Ectodermal cell (in vitro differentiated cells): ENCODE results near the gene HIVEP1.

ENCODE experiments used
- H3K27ac ChIP-seq: 2 replicates; pipeline ENCODE4 v1.7.0; 2013; ENCODE audit warnings: mild to moderate bottlenecking, low read depth, low read length; ENCODE audit not compliant: insufficient read depth, poor library complexity, severe bottlenecking
- H3K27me3 ChIP-seq: 2 replicates; pipeline ENCODE4 v1.7.0; 2013; ENCODE audit warnings: mild to moderate bottlenecking, low read length; ENCODE audit not compliant: insufficient read depth, control insufficient read depth, poor library complexity, severe bottlenecking
- H3K36me3 ChIP-seq: one replicate; pipeline ENCODE4 v1.7.0; 2013; ENCODE audit warnings: low read length; ENCODE audit not compliant: control insufficient read depth, insufficient read depth
- H3K4me1 ChIP-seq: one replicate; pipeline ENCODE4 v1.7.0; 2013; ENCODE audit warnings: low read length; ENCODE audit not compliant: control insufficient read depth, insufficient read depth
- H3K4me3 ChIP-seq: 2 replicates; pipeline ENCODE4 v1.7.0; 2013; ENCODE audit warnings: low read depth, low read length, control low read depth; ENCODE audit not compliant: insufficient read depth
- H3K9me3 ChIP-seq: 2 replicates; pipeline ENCODE4 v1.7.0; 2013; ENCODE audit warnings: mild to moderate bottlenecking, low read length, moderate library complexity; ENCODE audit not compliant: control insufficient read depth
- WGBS, 2 experiments: methylation state at CpG; one replicate each; pipeline ENCODE4 v1.1.7; 2013; ENCODE audit warnings: missing lambda C conversion rate in 2 of 2; 5-methylcytosine and 5-hydroxymethylcytosine counted together

The HIVEP1 gene

GRCh38 chr6:12039540-12040459 lies 27.7 kb downstream of the HIVEP1 start:
- Histone ChIP-seq H3K36me3 (no peaks in the 10 kb centered on the region), H3K27ac (peak overlapping the region; percentile 32), H3K4me3 (no peak overlapping the region), H3K9me3 (no peaks in the 10 kb centered on the region), H3K27me3 (no peaks in the 10 kb centered on the region), H3K4me1 (peaks cover 9% of the 10 kb centered on the region)
- WGBS, 2 experiments, result 76 to 79% methylated on average over 11 of the region's 12 CpGs

GRCh38 chr6:12047304-12047703 lies 35.2 kb downstream of the HIVEP1 start:
- no peaks in the 10 kb centered on the region for H3K4me1 ChIP-seq
- no peaks in the 10 kb centered on the region for H3K9me3 ChIP-seq
- H3K4me3 ChIP-seq, result no peak overlapping the region
- no peaks in the 10 kb centered on the region for H3K36me3 ChIP-seq
- no peak overlapping the region for H3K27ac ChIP-seq
- WGBS, 2 experiments, result 92 to 97% methylated on average over 9 of the region's 9 CpGs
- H3K27me3 ChIP-seq, result no peaks in the 10 kb centered on the region

DNA sequence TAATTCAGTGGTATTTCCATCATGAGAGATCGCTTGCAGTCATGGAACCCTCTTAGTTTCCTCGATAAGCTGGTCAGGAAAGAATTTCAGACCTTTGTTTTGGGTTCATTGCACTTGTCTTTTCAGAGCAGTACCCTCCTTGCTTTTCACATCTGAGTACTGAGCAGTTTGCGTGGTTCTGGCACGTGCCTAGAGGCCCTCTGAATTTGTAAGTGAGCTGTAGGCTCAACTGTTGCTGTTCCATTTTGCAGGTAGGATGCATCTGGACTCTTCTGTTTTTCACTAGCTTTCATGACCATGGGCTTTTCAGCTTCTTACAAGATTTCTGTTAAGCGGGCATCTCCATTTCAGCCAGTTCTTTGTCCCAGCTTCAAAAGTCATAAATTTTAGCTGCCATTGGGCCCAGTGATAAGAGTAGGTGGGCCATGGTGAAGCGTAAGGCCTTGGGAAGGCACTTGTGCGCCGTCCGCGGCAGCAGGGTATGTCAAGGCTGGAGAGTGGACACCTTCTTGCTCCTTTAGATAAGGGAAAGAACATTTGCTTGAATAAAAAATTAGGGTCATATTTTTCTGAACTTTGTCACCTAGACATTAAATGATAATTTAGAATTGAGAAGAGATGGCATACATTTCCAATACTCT lies 35.8 kb downstream of the HIVEP1 start:
- 90 to 93% methylated on average over 10 of the region's 10 CpGs for WGBS, 2 experiments
- Histone ChIP-seq H3K27ac (no peak overlapping the region), H3K36me3 (no peaks in the 10 kb centered on the region)

GRCh38 chr6:12048609-12049008 lies 36.5 kb downstream of the HIVEP1 start:
- H3K27ac ChIP-seq, result no peak overlapping the region
- no peaks in the 10 kb centered on the region for H3K36me3 ChIP-seq
- H3K9me3 ChIP-seq, result no peaks in the 10 kb centered on the region
- WGBS, 2 experiments, result 84 to 100% methylated on average over 2 of the region's 2 CpGs
- H3K4me1 ChIP-seq, result no peaks in the 10 kb centered on the region
- H3K27me3 ChIP-seq, result no peaks in the 10 kb centered on the region
- H3K4me3 ChIP-seq, result no peak overlapping the region

More for the DNA sequence above, 35.8 kb downstream of the HIVEP1 start:
- Histone ChIP-seq H3K27me3 (no peaks in the 10 kb centered on the region), H3K4me1 (no peaks in the 10 kb centered on the region), H3K4me3 (no peak overlapping the region), H3K9me3 (no peaks in the 10 kb centered on the region)

- Histone ChIP-seq H3K4me1 (no peaks in the 10 kb centered on the region), H3K4me3 (no peak overlapping the region), H3K27me3 (no peaks in the 10 kb centered on the region), H3K9me3 (no peaks in the 10 kb centered on the region), H3K27ac (no peak overlapping the region), H3K36me3 (no peaks in the 10 kb centered on the region)
- WGBS, 2 experiments, result 94 to 95% methylated on average over 7 of the region's 7 CpGs
Measured at GRCh38 chr6:12049165-12049564, 37.1 kb downstream of the HIVEP1 start.

DNA sequence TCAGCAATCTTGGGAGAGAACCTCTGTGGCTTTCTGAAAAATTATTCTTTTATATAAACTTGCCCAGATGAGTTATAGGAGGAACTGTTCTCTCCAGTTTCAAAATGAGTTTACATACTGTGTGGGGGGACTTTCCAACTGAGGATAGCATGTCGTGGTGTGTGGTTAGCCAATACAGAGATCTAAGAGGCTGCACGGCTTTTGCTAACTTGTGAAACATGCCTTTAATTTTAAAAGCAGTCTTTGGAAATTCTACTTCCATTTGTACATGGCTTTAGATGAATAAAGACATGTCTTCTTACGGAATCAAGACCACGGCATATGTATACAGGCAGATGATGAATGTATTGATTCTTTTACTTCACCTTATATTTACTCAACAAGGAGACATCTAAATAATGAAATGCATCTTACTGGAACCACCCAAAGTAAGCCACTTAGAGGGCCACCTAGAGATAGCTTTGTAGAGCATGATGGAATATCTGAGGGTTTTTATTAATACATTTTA lies 39.8 kb downstream of the HIVEP1 start:
- Histone ChIP-seq H3K27me3 (no peaks in the 10 kb centered on the region), H3K4me1 (no peaks in the 10 kb centered on the region), H3K4me3 (no peak overlapping the region), H3K27ac (no peak overlapping the region), H3K36me3 (no peaks in the 10 kb centered on the region), H3K9me3 (no peaks in the 10 kb centered on the region)
- 95 to 96% methylated on average over 2 to 3 of the region's 4 CpGs for WGBS, 2 experiments

DNA sequence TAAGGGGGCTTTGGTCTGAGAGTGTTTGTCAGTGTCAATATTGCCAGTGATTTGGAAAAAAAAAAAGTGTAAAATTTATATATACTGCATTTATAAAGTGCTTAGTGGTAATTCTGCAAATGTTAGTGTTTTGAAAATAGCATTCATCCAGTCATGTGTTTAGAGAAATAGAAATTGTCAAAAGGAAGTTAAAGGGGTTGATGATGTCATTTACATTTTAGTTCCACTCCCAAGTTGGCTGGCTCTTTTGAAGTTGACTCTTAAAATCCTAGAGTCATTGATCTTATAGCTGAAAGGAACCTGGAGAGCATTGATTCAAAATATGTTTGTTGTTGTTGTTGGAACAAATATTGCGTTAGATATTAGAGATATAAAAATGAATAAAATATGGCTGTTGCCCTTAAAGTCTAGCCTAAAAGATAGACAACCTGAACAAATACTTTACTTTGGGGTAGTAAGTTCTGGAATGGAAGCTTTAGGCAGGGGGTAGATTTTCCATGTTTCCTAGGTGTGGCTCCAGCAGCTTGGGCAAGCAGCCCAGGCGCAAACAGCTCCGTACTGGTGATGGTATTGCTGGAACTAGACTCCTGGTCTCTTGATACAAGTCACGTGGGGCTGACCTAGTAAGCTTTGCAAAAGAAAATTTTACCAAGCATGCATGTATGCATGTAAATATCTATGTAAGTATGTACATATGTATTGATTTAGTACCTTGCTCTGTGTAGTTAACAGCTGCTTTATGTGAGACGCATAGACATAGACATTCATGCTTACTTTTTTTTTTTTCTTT lies 46.3 kb downstream of the HIVEP1 start:
- H3K27me3 ChIP-seq, result no peaks in the 10 kb centered on the region
- WGBS, 2 experiments, result 91 to 92% methylated on average over 5 of the region's 5 CpGs
- H3K36me3 ChIP-seq, result no peaks in the 10 kb centered on the region
- H3K4me1 ChIP-seq, result peaks cover 8% of the 10 kb centered on the region
- no peak overlapping the region for H3K4me3 ChIP-seq
- H3K9me3 ChIP-seq, result no peaks in the 10 kb centered on the region
- no peak overlapping the region for H3K27ac ChIP-seq

DNA sequence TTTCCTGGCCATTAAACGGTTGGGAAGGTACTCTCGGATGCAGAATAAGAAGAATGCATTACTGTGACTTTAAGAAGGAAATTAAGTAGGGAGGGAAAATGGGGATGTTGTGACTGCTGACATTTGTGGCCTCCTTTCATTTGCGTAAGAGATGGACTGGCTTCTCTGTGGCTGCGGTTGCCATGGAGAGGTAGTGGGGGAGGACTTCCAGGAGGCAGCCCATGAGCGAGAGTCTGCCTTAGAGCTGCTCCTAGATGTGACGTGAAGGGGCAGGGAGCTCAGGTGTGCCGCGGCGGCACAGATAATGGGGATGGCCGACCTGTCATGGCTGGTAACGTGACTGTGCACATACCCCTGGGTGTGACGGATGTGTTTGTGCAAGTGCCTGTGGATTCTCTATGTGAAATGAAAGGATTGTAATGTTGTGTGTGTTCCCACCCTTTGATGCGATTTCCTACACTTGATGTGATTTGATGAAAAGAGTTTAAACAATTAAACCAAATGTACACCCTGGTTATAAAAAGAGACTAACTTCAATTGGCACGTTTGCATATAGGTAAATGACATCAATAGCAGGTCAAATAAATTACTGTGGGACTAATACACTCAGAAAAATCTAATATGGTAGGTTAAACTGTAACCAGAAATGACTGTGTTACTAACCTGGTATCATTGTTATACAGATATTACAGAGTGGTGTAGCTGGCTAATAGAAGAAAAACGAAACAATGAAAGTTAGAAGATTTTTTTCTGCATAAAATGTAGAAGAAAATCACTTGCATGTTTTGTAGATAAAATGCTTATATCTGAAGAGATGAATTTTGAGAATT lies 48.9 kb downstream of the HIVEP1 start:
- H3K27ac ChIP-seq, result no peak overlapping the region
- H3K4me3 ChIP-seq, result no peak overlapping the region
- peaks cover 8% of the 10 kb centered on the region for H3K4me1 ChIP-seq
- 31 to 42% methylated on average over 14 to 15 of the region's 15 CpGs for WGBS, 2 experiments
- no peaks in the 10 kb centered on the region for H3K27me3 ChIP-seq
- H3K36me3 ChIP-seq, result no peaks in the 10 kb centered on the region
- H3K9me3 ChIP-seq, result no peaks in the 10 kb centered on the region

- Histone ChIP-seq H3K4me1 (peaks cover 8% of the 10 kb centered on the region), H3K9me3 (no peaks in the 10 kb centered on the region), H3K27me3 (no peaks in the 10 kb centered on the region), H3K27ac (no peak overlapping the region), H3K4me3 (no peak overlapping the region), H3K36me3 (no peaks in the 10 kb centered on the region)
- 98 to 99% methylated on average over 5 of the region's 5 CpGs for WGBS, 2 experiments
Measured at GRCh38 chr6:12062605-12063004, 50.5 kb downstream of the HIVEP1 start.
